ENCODE results near the gene KPRP.

The KPRP gene

DNA sequence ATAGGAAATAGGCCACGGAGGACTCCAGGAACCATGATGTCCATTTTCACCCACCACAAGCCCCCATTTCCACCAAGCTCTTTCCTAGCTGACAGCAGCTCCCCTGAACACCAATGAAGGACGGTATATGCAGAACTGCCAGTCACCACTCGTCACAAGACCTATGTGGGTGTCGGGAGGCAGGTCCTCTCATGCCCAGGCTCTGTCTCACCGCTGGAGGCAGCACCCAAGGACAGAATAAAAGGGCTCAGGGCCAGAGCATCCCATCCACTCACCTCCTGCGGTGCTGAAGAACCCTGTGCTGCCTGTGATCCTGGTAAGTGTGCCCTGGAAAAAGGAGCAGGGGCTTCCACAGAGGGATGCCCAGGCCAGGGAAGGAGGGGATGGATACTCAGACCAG, 17.1 kb downstream of the KPRP start, which contains the start of gene LCE1F:
Gene LCE1F, plus strand, starts transcription at position 266 of the 400 bp plus-strand sequence. CDS start 1,232 bp downstream, outside the sequence.
- no peak for DNase-seq (ENCODE audit: low read depth in 2 of 2)

- DNase-seq (ENCODE audit: low read depth in 2 of 2): no peak
Observed at GRCh38 chr1:152776361-152776760, 18.5 kb downstream of the KPRP start.

DNA sequence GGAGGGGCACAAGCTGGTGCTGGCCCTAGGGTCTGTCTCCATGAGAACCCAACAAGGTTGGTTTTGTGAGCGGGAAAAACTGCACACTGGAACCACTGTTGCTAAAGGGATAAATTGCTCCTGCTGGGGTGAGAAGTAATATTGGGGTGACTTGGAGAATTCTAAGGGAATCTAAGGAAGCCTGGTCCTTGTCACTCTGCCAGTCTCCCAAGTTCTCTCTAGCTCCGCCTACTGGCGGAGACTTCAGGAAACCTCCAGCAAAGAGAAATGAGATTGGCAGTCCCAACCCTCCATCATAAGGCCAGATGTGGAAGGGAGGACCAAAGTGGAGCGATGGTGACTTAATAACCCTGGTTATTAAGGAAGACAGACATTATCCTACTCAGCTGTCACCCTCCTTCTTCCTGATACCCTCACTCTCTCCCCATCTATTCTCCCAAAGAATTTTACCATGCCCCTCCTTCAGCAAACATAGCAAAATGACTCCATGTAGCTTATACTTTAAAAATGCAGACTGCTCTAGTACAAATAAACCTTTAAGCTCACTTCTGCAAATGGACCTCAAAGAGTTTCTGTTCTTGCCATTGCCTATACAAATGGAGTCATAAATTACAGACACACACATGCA, 19.8 kb downstream of the KPRP start:
- no peak for DNase-seq (ENCODE audit: low read depth in 2 of 2)

- DNase-seq (ENCODE audit: low read depth in 2 of 2): no peak
Observed at GRCh38 chr1:152783095-152783494, 25.3 kb downstream of the KPRP start.

DNA sequence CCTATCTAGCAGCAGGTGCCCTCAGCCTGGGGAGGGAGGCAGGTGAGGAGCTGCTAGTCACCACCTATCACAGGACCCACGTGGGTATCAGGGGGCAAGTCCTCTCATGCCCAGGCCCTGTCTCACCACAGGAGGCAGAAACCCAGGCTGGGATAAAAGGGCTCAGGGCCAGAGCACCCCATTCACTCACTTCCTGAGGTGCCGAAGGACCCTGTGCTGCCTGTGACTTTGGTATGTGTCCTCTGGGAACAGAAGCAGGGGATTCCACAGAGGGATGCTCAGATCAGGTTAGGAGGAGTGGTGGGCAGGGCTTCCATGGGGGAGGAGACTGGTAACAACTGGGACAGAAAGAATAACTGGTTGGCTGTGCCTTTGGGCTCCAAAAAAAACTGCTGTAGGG, 28.3 kb downstream of the KPRP start, which contains the start of gene LCE1E:
Gene LCE1E, plus strand, starts transcription at position 181 of the 400 bp plus-strand sequence. CDS start 1,043 bp downstream, outside the sequence.
- DNase-seq (ENCODE audit: low read depth in 2 of 2): no peak

GRCh38 chr1:152795686-152796085, 37.9 kb downstream of the KPRP start:
- no peak for DNase-seq (ENCODE audit: low read depth in 2 of 2)

GRCh38 chr1:152796421-152796820, 38.6 kb downstream of the KPRP start, which contains the start of gene LCE1D:
Gene LCE1D, plus strand, starts transcription at chr1:152796721. Its CDS starts 1,074 bp downstream, at chr1:152797795.
- DNase-seq (ENCODE audit: low read depth in 2 of 2): no peak

GRCh38 chr1:152801333-152801732, 43.5 kb downstream of the KPRP start:
- DNase-seq (ENCODE audit: low read depth in 2 of 2): no peak

DNA sequence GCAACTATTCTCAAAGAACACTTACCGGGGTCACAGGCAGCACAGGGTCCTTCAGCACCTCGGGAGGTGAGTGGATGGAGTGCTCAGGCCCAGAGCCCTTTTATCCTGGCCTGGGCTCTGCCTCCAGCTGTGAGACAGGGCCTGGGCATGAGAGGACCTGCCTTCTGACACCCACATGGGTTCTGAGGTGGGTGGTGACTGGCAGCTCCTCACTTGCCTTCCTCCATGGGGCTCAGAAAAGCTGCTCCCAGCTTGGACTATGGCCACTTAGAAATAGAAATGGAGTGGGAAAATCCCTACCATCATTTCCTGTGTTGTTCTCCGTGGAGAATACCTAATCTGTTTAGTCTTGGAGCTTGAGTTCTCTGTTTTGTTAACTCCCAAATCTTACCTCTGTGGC, 48.8 kb downstream of the KPRP start, which contains the start of gene LCE1C:
Gene LCE1C, minus strand, starts transcription at position 76 of the 400 bp plus-strand sequence. CDS start 1,173 bp downstream, outside the sequence.
- DNase-seq (ENCODE audit: low read depth in 2 of 2): no peak

- DNase-seq (ENCODE audit: low read depth in 2 of 2): no peak
Observed at GRCh38 chr1:152811050-152811449, 53.2 kb downstream of the KPRP start.

Measured in fibroblast of skin of left quadriceps (primary cell).